HFF-Myc (cell line): ENCODE data around the gene NTM.

Experiments used
- DNase-seq: peaks from one replicate; pipeline ENCODE4 v3.0.0-alpha.2; 2011; ENCODE audit warnings: low read depth; ENCODE audit errors: extremely low read depth
- H3K4me3 ChIP-seq: replicated peaks from 2 replicates; pipeline ENCODE4 v1.5.1; 2011; ENCODE audit warnings: low read depth, mild to moderate bottlenecking, control low read depth, low read length
- TF ChIP-seq, protein P1 (sequence below): IDR thresholded peaks from 2 replicates; pipeline ENCODE4 v1.5.1; 2012; ENCODE audit warnings: mild to moderate bottlenecking, low read depth, low read length, control low read depth; ENCODE audit errors: missing control alignments

Gene NTM

DNA sequence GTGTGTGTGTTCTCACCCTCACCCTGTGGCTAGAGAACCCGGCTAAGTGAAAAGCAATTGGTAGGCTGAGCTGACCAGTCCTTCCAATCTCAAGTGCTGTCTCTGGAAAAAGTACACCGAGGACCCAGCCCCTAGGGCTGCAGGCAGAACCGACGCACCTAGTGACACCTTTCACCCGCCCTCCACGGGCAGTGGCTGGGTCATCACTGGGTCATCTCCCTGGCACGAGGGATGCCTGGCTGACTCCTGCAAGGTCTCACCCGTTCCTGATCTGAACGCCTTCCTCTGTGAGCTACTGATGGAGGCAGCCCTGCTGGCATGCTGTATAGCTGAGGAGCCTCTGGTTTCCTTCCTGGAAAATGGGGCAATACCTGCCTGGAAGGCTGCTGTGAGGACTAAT, 311.5 kb downstream of the NTM start:
- H3K4me3 ChIP-seq, result no peak overlapping the region
- TF ChIP-seq, protein P1, sequence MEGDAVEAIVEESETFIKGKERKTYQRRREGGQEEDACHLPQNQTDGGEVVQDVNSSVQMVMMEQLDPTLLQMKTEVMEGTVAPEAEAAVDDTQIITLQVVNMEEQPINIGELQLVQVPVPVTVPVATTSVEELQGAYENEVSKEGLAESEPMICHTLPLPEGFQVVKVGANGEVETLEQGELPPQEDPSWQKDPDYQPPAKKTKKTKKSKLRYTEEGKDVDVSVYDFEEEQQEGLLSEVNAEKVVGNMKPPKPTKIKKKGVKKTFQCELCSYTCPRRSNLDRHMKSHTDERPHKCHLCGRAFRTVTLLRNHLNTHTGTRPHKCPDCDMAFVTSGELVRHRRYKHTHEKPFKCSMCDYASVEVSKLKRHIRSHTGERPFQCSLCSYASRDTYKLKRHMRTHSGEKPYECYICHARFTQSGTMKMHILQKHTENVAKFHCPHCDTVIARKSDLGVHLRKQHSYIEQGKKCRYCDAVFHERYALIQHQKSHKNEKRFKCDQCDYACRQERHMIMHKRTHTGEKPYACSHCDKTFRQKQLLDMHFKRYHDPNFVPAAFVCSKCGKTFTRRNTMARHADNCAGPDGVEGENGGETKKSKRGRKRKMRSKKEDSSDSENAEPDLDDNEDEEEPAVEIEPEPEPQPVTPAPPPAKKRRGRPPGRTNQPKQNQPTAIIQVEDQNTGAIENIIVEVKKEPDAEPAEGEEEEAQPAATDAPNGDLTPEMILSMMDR, result no peak
- DNase-seq, result no peak

DNA sequence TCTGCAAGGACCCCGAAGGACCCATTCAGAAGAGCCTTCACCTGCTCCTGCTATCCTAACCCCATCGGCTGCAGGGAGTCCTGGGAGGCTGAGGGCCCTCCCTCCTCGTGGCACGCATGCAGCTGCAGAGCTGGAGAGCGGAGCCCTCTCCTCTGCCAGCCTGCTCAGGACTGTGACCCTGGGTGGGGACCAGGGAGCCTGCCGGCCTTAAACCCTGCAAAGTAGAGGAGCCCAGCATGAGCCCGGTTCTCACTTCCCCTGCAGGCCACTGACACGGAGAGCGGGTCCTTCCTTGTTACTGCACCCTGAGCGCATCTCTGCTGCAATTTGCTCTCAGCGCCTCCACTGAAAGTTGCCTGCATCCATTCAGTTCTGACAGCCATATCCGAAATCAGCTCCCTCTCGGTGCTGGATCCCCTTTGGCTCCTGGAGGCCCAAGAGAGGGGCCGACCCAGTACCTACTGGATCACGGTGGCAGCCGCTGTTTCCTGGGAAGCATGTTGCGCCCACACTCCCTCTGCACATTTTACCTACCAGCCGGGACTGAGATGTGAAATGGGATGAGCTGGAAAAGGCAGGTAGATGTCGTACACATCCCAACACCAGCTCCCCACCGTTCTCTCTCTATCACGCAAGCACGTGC, 312.1 kb downstream of the NTM start:
- TF ChIP-seq, protein P1, result no peak
- H3K4me3 ChIP-seq, result no peak overlapping the region
- DNase-seq, result no peak

DNA sequence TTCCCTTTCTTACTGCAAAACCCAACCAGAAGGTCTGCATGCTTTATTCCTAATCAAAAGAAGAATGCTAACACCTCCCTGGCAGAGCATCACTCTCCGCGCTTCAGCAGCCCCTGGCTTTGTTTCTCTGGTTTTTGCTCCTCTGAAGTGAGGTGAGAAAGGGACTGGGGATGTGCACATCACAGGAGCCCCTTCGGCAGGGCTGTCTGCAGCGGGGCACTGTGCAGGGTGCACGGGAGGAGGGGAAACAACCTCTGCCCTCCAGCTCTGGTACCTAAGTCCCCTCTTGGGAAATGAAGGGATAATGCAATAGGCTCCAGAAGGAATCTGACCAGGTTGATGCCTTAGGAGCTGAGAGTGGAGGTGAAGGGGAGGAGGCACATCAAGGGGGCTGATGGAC, 312.7 kb downstream of the NTM start:
- TF ChIP-seq, protein P1, result no peak

DNA sequence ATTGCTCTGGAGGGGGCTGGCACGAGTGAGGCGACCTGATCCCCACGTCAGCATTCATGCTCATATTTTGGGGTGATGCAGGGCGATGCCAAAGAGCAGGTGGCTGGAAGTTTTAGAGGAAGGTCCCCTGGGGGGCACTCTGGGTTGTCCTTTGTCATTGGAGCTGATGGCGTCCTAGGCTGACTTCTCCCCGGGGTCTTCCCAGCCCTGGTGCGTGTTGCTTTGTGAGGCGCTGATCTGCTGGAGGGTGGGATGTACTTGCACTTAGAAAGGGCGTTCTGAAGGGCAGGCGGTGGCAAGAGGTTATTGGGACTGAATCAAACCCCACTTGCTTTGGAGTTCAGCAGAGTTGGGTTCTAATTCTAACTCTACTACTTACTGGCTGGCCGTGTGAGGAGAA, 313.3 kb downstream of the NTM start:
- no peak overlapping the region for H3K4me3 ChIP-seq
- DNase-seq, result no peak
- TF ChIP-seq, protein P1, result no peak

More for the DNA sequence above, 312.7 kb downstream of the NTM start:
- H3K4me3 ChIP-seq, result no peak overlapping the region
- no peak for DNase-seq

DNA sequence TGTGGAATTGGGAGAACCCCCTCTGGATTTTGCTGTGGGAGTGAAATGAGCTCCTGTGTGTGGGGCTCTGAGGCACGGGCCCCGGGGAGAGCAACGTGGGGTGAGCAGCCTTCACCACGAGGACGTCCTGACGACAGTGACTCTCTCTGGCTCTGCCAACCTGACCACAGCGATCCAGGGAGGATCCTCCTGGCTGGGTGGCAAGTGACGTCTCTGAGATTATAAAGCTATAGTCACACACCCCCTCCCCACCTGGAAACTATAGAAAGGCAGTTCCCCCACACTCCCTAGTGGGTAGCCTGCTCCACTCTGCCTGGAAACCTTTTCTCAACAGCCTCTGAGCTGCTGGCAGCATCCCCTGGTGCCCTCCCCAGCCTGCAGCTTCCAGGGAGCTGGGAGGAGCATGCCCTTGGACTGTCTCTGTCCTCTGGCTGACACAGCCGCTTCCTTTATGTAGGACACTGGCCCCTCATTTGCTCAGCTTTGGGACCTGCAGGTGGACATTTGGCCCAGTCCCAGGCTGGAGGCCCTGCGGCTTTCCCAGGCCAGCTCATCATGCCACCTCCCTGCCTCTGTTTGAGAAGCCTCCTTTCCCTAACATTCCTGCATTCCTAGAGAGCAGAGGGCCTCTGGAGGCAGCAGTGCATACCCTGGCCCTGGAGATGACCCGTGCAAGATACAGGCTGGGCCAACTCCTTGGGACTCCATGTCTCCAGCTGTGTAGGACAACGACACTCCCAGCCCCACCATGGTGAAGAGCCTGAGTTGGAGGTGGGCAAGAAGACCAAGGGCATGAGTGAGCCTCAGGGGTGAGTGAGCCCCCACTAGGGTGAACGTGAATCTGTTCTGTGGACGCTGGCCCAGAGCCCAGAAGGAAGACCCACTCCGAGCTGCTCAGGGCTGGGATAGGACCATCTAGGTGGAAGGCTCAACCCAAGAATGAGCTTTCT, 314.0 kb downstream of the NTM start:
- DNase-seq, result no peak
- TF ChIP-seq, protein P1, result no peak
- H3K4me3 ChIP-seq, result no peak overlapping the region

DNA sequence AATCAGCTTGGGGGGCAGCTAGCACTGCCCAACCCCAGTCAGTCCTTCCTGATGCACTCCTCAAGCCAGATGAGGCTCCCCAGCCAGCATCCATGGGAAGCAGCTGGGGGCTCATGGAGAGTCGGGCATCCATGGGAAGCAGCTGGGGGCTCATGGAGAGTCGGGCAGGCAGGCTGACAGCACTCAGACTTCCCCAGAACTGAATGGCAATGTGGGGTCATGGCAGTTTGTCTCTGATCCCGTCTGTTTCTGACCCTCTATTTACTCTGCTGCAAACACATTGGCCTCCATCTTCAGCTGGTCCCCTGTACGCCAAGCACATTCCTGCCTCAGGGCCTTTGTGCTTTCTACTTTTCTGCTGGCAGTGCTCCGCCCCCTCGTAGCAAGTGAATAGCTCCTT, 314.8 kb downstream of the NTM start:
- no peak overlapping the region for H3K4me3 ChIP-seq
- DNase-seq, result no peak
- TF ChIP-seq, protein P1, result no peak
